ENCODE data around the gene CADM2.

The CADM2 gene

GRCh38 chr3:85576697-85577200 is 618.0 kb downstream of the CADM2 start:
- DNase-seq: no peak

GRCh38 chr3:85584779-85585356 is 626.1 kb downstream of the CADM2 start:
- no peak for DNase-seq

- no peak for DNase-seq
Observed at GRCh38 chr3:85586018-85586417, 627.2 kb downstream of the CADM2 start.

- DNase-seq: no peak
Observed at GRCh38 chr3:85589145-85589544, 630.4 kb downstream of the CADM2 start.

GRCh38 chr3:85591451-85591850 is 632.7 kb downstream of the CADM2 start:
- no peak for DNase-seq

GRCh38 chr3:85592256-85592655 is 633.5 kb downstream of the CADM2 start:
- DNase-seq: no peak

GRCh38 chr3:85594676-85595075 is 635.9 kb downstream of the CADM2 start:
- DNase-seq: no peak

- DNase-seq: no peak
Observed at GRCh38 chr3:85603378-85603777, 644.6 kb downstream of the CADM2 start.

- DNase-seq: no peak
Observed at GRCh38 chr3:85604641-85605040, 645.9 kb downstream of the CADM2 start.

- DNase-seq: no peak
Observed at GRCh38 chr3:85605066-85605465, 646.3 kb downstream of the CADM2 start.

GRCh38 chr3:85626662-85627061 is 667.9 kb downstream of the CADM2 start:
- no peak for DNase-seq

- DNase-seq: no peak
Observed at GRCh38 chr3:85627932-85628331, 669.1 kb downstream of the CADM2 start.

- DNase-seq: no peak
Observed at GRCh38 chr3:85631070-85631469, 672.3 kb downstream of the CADM2 start.

- DNase-seq: no peak
Observed at GRCh38 chr3:85632921-85633320, 674.1 kb downstream of the CADM2 start.

- DNase-seq: no peak
Observed at GRCh38 chr3:85652360-85652759, 693.6 kb downstream of the CADM2 start.

- DNase-seq: no peak
Observed at GRCh38 chr3:85660451-85660850, 701.7 kb downstream of the CADM2 start.

- no peak for DNase-seq
Observed at GRCh38 chr3:85662462-85662861, 703.7 kb downstream of the CADM2 start.

- no peak for DNase-seq
Observed at GRCh38 chr3:85667744-85668143, 709.0 kb downstream of the CADM2 start.

- no peak for DNase-seq
Observed at GRCh38 chr3:85670634-85671205, 711.9 kb downstream of the CADM2 start.

- DNase-seq: no peak
Observed at GRCh38 chr3:85672761-85673160, 714.0 kb downstream of the CADM2 start.

GRCh38 chr3:85678713-85679112 is 719.9 kb downstream of the CADM2 start:
- DNase-seq: no peak

- no peak for DNase-seq
Observed at GRCh38 chr3:85681906-85682305, 723.1 kb downstream of the CADM2 start.

GRCh38 chr3:85691196-85691595 is 732.4 kb downstream of the CADM2 start:
- no peak for DNase-seq

- no peak for DNase-seq
Observed at GRCh38 chr3:85697156-85697555, 738.4 kb downstream of the CADM2 start.

GRCh38 chr3:85706130-85706529 is 747.3 kb downstream of the CADM2 start:
- DNase-seq: no peak

Data from activated CD4-positive, alpha-beta T cell treated with anti-CD3 and anti-CD28 coated beads for 1 hour (primary cell).